Astrocyte of the spinal cord (primary cell): ENCODE results near the gene ITK.
A peak's percentile ranks its signal among the peaks of the same experiment; 100 is the strongest.
"Not testable (repeated sequence)": the region's sequence is repeated elsewhere in the genome, so short reads cannot be mapped to it uniquely, and the experiment has no call there.

Source experiments
- DNase-seq: peaks from one replicate; pipeline ENCODE4 v3.0.0; 2011; ENCODE audit warnings: low read depth, low spot score
- H3K4me3 ChIP-seq: 2 replicates; pipeline ENCODE4 v1.5.1; 2011; ENCODE audit warnings: low read depth, mild to moderate bottlenecking, low read length, moderate library complexity
- CTCF ChIP-seq: IDR thresholded peaks from 2 replicates; pipeline ENCODE4 v1.5.1; 2012; ENCODE audit warnings: low read depth, mild to moderate bottlenecking, low read length, inconsistent platforms
- in situ Hi-C: cut with HindIII; loops from 2 replicates; pipeline ENCODE4 v1.10.0; 2017; ENCODE audit warnings: low sequenced_read_pairs

The ITK gene

GRCh38 chr5:157241483-157241882 is 60.8 kb downstream of the ITK start:
- no peak for DNase-seq
- H3K4me3 ChIP-seq = no peak overlapping the region
- in situ Hi-C loops = no loop called here
- no peak for TF ChIP-seq CTCF

- H3K4me3 ChIP-seq, DNase-seq, in situ Hi-C loops: not testable (repeated sequence)
Measured at GRCh38 chr5:157244704-157245103, 64.1 kb downstream of the ITK start.

DNA sequence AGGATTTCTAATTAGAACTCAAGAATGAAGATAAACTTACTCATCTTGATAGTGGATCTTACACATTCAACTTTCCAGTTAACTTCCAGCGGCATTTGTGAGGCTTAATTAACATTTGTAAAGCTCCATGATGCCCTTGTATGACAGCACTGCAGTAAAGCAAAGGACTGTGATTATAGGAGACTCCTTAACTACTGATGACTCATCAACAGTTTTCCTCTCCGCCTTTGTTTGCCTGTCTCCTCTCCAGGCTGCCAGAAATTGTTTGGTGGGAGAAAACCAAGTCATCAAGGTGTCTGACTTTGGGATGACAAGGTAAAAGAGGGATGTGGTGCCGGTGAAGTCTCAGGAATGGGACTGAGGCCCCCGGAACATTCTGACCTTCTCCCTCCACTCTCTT is 64.8 kb downstream of the ITK start:
- in situ Hi-C loops = no loop called here
- H3K4me3 ChIP-seq = no peak overlapping the region
- no peak for TF ChIP-seq CTCF
- peak; percentile 8 for DNase-seq

GRCh38 chr5:157245886-157246285 is 65.2 kb downstream of the ITK start:
- in situ Hi-C loops = no loop called here
- no peak overlapping the region for H3K4me3 ChIP-seq
- no peak for DNase-seq
- TF ChIP-seq CTCF = no peak

DNA sequence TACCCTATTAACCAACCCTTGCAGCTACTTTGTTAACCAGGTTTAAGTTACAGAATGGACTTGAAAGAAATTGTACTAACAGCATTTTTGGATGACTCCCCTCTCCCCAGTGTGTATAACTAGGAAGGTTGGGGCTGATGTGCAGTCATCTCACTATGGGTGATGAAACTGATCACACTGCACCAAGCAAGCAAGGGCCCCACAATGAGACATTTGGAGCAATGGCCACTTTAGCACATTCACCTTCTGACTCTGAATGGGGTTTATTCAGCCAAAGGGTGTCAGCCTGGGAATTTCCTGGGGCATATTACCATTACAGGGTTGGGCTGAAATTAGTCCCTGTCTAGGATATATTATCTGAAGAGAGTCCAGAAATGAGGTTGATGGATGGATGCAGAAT is 66.6 kb downstream of the ITK start:
- in situ Hi-C loops = no loop called here

DNA sequence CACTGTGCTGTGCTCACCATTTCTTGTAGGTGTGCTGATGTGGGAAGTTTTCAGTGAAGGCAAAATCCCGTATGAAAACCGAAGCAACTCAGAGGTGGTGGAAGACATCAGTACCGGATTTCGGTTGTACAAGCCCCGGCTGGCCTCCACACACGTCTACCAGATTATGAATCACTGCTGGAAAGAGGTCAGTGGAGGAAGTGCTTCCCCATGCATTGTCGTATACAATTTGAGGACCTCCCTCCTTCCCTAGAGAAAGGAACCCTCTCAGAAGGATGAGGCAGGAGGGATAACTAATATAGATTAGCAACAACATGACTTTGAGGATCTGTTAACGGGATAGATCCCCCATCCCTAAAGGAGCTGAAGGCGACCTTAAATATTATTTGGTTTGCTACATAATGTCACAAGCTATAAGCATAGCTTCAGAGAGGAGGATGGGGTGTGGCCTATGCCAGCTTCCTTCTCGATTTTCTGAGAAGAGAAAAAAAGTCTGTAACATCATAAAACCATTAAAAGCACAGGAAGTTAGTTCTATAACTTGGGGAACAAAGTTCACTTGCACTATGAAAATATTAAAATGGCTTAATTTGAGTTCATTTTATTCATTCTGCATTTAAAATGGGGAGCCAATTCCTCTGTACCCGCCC is 68.3 kb downstream of the ITK start:
- in situ Hi-C loops = no loop called here
- H3K4me3 ChIP-seq = no peak overlapping the region
- DNase-seq = no peak
- TF ChIP-seq CTCF = no peak

More for the DNA sequence above, 66.6 kb downstream of the ITK start:
- H3K4me3 ChIP-seq = no peak overlapping the region
- no peak for DNase-seq
- TF ChIP-seq CTCF = no peak

DNA sequence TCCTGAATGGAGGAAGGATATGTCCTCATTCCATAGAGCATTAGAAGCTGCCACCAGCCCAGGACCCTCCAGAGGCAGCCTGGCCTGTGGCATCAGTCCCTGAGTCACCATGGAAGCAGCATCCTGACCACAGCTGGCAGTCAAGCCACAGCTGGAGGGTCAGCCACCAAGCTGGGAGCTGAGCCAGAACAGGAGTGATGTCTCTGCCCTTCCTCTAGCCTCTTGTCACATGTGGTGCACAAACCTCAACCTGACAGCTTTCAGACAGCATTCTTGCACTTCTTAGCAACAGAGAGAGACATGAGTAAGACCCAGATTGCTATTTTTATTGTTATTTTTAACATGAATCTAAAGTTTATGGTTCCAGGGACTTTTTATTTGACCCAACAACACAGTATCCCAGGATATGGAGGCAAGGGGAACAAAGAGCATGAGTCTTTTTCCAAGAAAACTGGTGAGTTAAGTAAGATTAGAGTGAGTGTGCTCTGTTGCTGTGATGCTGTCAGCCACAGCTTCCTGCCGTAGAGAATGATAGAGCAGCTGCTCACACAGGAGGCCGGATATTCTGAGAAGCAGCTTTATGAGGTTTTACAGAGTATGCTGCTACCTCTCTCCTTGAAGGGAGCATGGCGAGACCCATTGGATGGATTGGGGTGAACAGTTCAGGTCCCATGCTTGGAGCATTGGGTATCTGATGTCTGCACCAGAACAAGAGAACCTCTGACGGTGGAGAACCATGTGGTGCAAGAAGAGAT is 72.2 kb downstream of the ITK start:
- in situ Hi-C loops = no loop called here
- peak; percentile 24 for DNase-seq
- no peak for TF ChIP-seq CTCF
- H3K4me3 ChIP-seq = no peak overlapping the region
